Neural cell (in vitro differentiated cells): ENCODE data around the gene DNAJC13. TPM values are rescaled to one million over a fixed set of nuclear protein-coding genes. Genes with fewer than 3 reads are reported as not detected.
"Not testable (repeated sequence)": the region's sequence is repeated elsewhere in the genome, so short reads cannot be mapped to it uniquely, and the experiment has no call there.

Source experiments
- H2AFZ ChIP-seq: fragments of 200-600, 300-800 bp; sonication (generic), shearing (Covaris generic); 2 replicates; pipeline ENCODE4 v1.6.0; 2014; ENCODE audit warnings: low read depth, mild to moderate bottlenecking, antibody characterized with exemption, low read length, moderate library complexity
- H3F3A ChIP-seq: fragments of 200-600 bp; shearing (Covaris generic); 2 replicates; pipeline ENCODE4 v1.6.1; 2016; ENCODE audit warnings: mild to moderate bottlenecking, moderate library complexity, mixed read lengths, antibody characterized with exemption, low read length; ENCODE audit not compliant: insufficient read depth, poor library complexity, severe bottlenecking
- H3K27ac ChIP-seq: fragments of 200-600, 300-800 bp; sonication (generic), shearing (Covaris generic); 2 replicates; pipeline ENCODE4 v1.5.1; 2014; ENCODE audit warnings: mild to moderate bottlenecking, low read length, moderate library complexity
- H3K27me3 ChIP-seq: fragments of 300-800, 200-600 bp; sonication (generic), shearing (Covaris generic); 2 replicates; pipeline ENCODE4 v1.6.0; 2014; ENCODE audit warnings: mild to moderate bottlenecking, low read depth, low read length, moderate library complexity; ENCODE audit not compliant: insufficient read depth
- H3K36me3 ChIP-seq: fragments of 300-800, 200-600 bp; sonication (generic), shearing (Covaris generic); 2 replicates; pipeline ENCODE4 v1.5.1; 2014; ENCODE audit warnings: mild to moderate bottlenecking, antibody characterized with exemption, low read length, moderate library complexity; ENCODE audit not compliant: insufficient read depth
- H3K4me2 ChIP-seq: fragments of 300-800, 200-600 bp; sonication (generic), shearing (Covaris generic); 2 replicates; pipeline ENCODE4 v1.6.0; 2014; ENCODE audit warnings: mild to moderate bottlenecking, low read length
- H3K4me3 ChIP-seq: fragments of 300-800, 200-600 bp; sonication (generic), shearing (Covaris generic); 2 replicates; pipeline ENCODE4 v1.5.1; 2014; ENCODE audit warnings: mild to moderate bottlenecking, low read length, moderate library complexity
- H3K79me2 ChIP-seq: fragments of 200-600 bp; shearing (Covaris generic); replicated peaks from 2 replicates; pipeline ENCODE4 v1.6.0; 2014; ENCODE audit warnings: mild to moderate bottlenecking, low read length, moderate library complexity; ENCODE audit not compliant: insufficient read depth
- H3K9ac ChIP-seq: fragments of 300-800, 200-600 bp; sonication (generic), shearing (Covaris generic); 2 replicates; pipeline ENCODE4 v1.6.1; 2016; ENCODE audit warnings: mild to moderate bottlenecking, low read length, mixed read lengths
- H3K9me2 ChIP-seq: fragments of 200-600 bp; shearing (Covaris generic); 2 replicates; pipeline ENCODE4 v1.6.1; 2016; ENCODE audit warnings: mild to moderate bottlenecking, low read length, mixed read lengths; ENCODE audit not compliant: insufficient read depth
- H3K9me3 ChIP-seq: fragments of 200-600, 300-800 bp; sonication (generic), shearing (Covaris generic); 2 replicates; pipeline ENCODE4 v1.6.1; 2016; ENCODE audit warnings: mild to moderate bottlenecking, mixed run types, low read length, moderate library complexity, mixed read lengths
- H4K20me1 ChIP-seq: fragments of 200-600 bp; shearing (Covaris generic); 2 replicates; pipeline ENCODE4 v1.6.1; 2016; ENCODE audit warnings: mild to moderate bottlenecking, mixed run types; ENCODE audit not compliant: insufficient read depth
- EP300 ChIP-seq: fragments of 450-650 bp; conservative IDR thresholded peaks from 2 replicates; pipeline ENCODE4 v1.6.1; 2014; ENCODE audit warnings: antibody characterized with exemption, mild to moderate bottlenecking, moderate library complexity; ENCODE audit not compliant: poor library complexity, severe bottlenecking
- EZH2 ChIP-seq: fragments of 200-600, 300-800 bp; shearing (Covaris generic), sonication (generic); IDR thresholded peaks from 2 replicates; pipeline ENCODE4 v1.6.1; 2014; ENCODE audit warnings: antibody characterized with exemption, low read length, borderline replicate concordance, mild to moderate bottlenecking; ENCODE audit not compliant: insufficient read depth, poor library complexity, severe bottlenecking
- MXI1 ChIP-seq: fragments of 450-650 bp; conservative IDR thresholded peaks from 2 replicates; pipeline ENCODE4 v1.6.1; 2014; ENCODE audit warnings: antibody characterized with exemption, mild to moderate bottlenecking; ENCODE audit not compliant: poor library complexity, severe bottlenecking
- POLR2AphosphoS5 ChIP-seq: IDR thresholded peaks from 2 replicates; pipeline ENCODE4 v1.6.1; 2012
- RAD21 ChIP-seq: fragments of 450-650 bp; conservative IDR thresholded peaks from 2 replicates; pipeline ENCODE4 v1.6.1; 2014; ENCODE audit warnings: antibody characterized with exemption, mild to moderate bottlenecking, moderate library complexity
- SMC3 ChIP-seq: fragments of 450-650 bp; conservative IDR thresholded peaks from 2 replicates; pipeline ENCODE4 v1.6.1; 2014; ENCODE audit warnings: antibody characterized with exemption, mild to moderate bottlenecking, moderate library complexity; ENCODE audit not compliant: poor library complexity
- TAF1 ChIP-seq: IDR thresholded peaks from 2 replicates; pipeline ENCODE4 v1.6.1; 2012; ENCODE audit warnings: low read depth
- polyA plus RNA-seq: library from polyadenylated mRNA; depleted of rRNA; stranded (reverse); fragments of >200 nt; gene quantifications from 2 replicates; pipeline ENCODE4 v1.2.3, GENCODE V29; 2014
- TF ChIP-seq, protein P1 (sequence below): fragments of 450-650 bp; IDR thresholded peaks from 2 replicates; pipeline ENCODE4 v1.5.1; 2014; ENCODE audit warnings: antibody characterized with exemption, mild to moderate bottlenecking, moderate library complexity; ENCODE audit not compliant: poor library complexity, severe bottlenecking
- TF ChIP-seq, protein P2 (sequence below): IDR thresholded peaks from 2 replicates; pipeline ENCODE4 v1.6.1; 2012; ENCODE audit warnings: borderline replicate concordance

The DNAJC13 gene
- polyA plus RNA-seq, 1 donor from 2014 or later, result 38.4 TPM

DNA sequence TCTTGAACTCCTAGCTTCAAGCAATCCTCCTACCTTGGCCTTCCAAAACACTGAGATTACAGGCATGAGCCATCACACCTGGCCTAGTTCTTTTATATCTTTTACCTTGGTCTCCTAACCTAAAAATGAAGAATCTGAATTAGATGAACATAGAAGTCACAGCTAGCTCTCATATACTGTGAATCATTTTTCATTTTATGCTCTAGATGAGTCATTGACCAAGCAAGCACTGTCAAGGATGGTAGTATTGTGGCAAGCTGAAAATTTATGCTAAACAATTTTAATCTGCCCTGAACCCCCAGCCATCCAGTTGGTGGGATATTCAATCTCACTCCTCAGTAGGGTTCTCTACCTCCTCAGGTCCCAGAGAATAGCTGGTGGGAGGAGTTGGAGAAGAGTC lies 48.3 kb upstream of the DNAJC13 start:
- no peak overlapping the region for H2AFZ ChIP-seq
- no peak overlapping the region for H3K27ac ChIP-seq
- H3K36me3 ChIP-seq, result no peaks in the 10 kb centered on the region
- no peak for TF ChIP-seq POLR2AphosphoS5
- TF ChIP-seq TAF1, result no peak
- no peak for TF ChIP-seq SMC3
- TF ChIP-seq, protein P1, sequence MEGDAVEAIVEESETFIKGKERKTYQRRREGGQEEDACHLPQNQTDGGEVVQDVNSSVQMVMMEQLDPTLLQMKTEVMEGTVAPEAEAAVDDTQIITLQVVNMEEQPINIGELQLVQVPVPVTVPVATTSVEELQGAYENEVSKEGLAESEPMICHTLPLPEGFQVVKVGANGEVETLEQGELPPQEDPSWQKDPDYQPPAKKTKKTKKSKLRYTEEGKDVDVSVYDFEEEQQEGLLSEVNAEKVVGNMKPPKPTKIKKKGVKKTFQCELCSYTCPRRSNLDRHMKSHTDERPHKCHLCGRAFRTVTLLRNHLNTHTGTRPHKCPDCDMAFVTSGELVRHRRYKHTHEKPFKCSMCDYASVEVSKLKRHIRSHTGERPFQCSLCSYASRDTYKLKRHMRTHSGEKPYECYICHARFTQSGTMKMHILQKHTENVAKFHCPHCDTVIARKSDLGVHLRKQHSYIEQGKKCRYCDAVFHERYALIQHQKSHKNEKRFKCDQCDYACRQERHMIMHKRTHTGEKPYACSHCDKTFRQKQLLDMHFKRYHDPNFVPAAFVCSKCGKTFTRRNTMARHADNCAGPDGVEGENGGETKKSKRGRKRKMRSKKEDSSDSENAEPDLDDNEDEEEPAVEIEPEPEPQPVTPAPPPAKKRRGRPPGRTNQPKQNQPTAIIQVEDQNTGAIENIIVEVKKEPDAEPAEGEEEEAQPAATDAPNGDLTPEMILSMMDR, result no peak
- no peak for TF ChIP-seq EP300
- no peak for TF ChIP-seq RAD21
- TF ChIP-seq, protein P2, sequence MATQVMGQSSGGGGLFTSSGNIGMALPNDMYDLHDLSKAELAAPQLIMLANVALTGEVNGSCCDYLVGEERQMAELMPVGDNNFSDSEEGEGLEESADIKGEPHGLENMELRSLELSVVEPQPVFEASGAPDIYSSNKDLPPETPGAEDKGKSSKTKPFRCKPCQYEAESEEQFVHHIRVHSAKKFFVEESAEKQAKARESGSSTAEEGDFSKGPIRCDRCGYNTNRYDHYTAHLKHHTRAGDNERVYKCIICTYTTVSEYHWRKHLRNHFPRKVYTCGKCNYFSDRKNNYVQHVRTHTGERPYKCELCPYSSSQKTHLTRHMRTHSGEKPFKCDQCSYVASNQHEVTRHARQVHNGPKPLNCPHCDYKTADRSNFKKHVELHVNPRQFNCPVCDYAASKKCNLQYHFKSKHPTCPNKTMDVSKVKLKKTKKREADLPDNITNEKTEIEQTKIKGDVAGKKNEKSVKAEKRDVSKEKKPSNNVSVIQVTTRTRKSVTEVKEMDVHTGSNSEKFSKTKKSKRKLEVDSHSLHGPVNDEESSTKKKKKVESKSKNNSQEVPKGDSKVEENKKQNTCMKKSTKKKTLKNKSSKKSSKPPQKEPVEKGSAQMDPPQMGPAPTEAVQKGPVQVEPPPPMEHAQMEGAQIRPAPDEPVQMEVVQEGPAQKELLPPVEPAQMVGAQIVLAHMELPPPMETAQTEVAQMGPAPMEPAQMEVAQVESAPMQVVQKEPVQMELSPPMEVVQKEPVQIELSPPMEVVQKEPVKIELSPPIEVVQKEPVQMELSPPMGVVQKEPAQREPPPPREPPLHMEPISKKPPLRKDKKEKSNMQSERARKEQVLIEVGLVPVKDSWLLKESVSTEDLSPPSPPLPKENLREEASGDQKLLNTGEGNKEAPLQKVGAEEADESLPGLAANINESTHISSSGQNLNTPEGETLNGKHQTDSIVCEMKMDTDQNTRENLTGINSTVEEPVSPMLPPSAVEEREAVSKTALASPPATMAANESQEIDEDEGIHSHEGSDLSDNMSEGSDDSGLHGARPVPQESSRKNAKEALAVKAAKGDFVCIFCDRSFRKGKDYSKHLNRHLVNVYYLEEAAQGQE, result no peak
- no peak for TF ChIP-seq MXI1
- no peak for TF ChIP-seq EZH2
- H3F3A ChIP-seq, result no peaks in the 10 kb centered on the region
- no peaks in the 10 kb centered on the region for H3K79me2 ChIP-seq
- H3K27me3 ChIP-seq, result no peaks in the 10 kb centered on the region
- H3K4me2 ChIP-seq, result no peak overlapping the region
- H3K9ac ChIP-seq, result no peak overlapping the region
- H4K20me1 ChIP-seq, result no peaks in the 10 kb centered on the region
- no peaks in the 10 kb centered on the region for H3K9me3 ChIP-seq
- no peaks in the 10 kb centered on the region for H3K9me2 ChIP-seq
- H3K4me3 ChIP-seq, result no peak overlapping the region

DNA sequence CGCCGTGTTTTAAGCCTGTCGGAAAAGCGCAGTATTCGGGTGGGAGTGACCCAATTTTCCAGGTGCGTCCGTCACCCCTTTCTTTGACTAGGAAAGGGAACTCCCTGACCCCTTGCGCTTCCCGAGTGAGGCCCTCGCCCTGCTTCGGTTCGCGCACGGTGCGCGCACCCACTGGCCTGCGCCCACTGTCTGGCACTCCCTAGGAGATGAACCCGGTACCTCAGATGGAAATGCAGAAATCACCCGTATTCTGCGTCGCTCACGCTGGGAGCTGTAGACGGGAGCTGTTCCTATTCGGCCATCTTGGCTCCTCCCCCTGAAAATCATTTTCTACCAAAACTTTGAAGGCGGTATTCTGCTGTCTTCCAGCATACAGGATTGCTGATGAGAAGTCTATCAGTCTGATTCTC lies 40.4 kb upstream of the DNAJC13 start:
- H3K4me2 ChIP-seq, H3K9ac ChIP-seq, H3K36me3 ChIP-seq, H3K27ac ChIP-seq, H3F3A ChIP-seq, H3K4me3 ChIP-seq, H2AFZ ChIP-seq, H4K20me1 ChIP-seq, H3K9me2 ChIP-seq, H3K79me2 ChIP-seq, H3K9me3 ChIP-seq, H3K27me3 ChIP-seq: not testable (repeated sequence)
